ENCODE measurements around the gene CHAC1. TPM values are rescaled to one million over a fixed set of nuclear protein-coding genes. Genes with fewer than 3 reads are reported as not detected.

Gene CHAC1
- total and polyA plus RNA-seq, 2 of the 13 experiments (the other 11 are each of a cell fraction or from before 2014, with no cell fraction given): 0.44 TPM; not detected in 1

DNA sequence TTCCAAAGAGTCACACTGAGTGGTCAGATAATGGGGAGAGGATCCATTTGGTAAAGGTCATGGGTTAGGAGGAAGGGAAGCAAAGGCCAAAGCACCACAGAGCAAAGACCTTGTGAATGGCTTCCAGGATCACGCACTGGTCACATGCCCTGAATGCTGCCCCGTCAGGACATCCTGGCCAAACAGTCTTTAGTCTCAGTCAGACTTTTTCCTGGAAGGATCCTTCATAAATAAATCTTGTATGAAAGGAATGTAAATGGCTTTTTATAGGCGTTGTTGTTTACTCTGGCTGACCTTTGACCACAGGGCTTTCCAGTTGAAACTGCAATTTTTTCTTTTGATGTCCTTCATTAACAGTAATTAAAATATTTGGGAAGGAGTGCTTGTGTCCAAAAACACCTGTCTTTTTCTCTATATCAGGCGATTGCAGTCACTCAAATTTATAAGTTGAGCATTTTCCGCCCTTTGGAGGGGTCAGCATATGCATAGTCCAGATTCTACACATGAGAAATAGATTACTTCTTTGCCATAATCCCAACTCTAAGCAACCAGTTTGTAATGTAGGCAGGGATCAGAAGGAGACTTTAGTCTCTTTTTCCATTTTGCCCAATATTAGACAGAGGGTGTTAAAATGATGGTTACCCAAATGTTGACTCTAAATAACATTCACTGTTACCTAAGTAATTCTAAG is 48.4 kb downstream of the CHAC1 start (continued):
- TF ChIP-seq, protein P1, sequence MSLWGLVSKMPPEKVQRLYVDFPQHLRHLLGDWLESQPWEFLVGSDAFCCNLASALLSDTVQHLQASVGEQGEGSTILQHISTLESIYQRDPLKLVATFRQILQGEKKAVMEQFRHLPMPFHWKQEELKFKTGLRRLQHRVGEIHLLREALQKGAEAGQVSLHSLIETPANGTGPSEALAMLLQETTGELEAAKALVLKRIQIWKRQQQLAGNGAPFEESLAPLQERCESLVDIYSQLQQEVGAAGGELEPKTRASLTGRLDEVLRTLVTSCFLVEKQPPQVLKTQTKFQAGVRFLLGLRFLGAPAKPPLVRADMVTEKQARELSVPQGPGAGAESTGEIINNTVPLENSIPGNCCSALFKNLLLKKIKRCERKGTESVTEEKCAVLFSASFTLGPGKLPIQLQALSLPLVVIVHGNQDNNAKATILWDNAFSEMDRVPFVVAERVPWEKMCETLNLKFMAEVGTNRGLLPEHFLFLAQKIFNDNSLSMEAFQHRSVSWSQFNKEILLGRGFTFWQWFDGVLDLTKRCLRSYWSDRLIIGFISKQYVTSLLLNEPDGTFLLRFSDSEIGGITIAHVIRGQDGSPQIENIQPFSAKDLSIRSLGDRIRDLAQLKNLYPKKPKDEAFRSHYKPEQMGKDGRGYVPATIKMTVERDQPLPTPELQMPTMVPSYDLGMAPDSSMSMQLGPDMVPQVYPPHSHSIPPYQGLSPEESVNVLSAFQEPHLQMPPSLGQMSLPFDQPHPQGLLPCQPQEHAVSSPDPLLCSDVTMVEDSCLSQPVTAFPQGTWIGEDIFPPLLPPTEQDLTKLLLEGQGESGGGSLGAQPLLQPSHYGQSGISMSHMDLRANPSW (CRISPR knock-in tag; IDR thresholded peaks at IDR 0.05; ENCODE audit: borderline replicate concordance): no peak
- no peak for TF ChIP-seq PPARG (CRISPR knock-in tag; conservative IDR thresholded peaks at IDR 0.05)
- TF ChIP-seq NR2F1 (CRISPR knock-in tag; IDR thresholded peaks at IDR 0.05): peak in 1 of 2 experiments; percentile 31; a peak in 1 of 4 replicates

- Histone ChIP-seq H3K4me1 (ENCODE audit: insufficient read depth, low read length) (peaks cover 12% of the 10 kb centered on the region), H3K9me3 (ENCODE audit: low read length) (no peaks in the 10 kb centered on the region), H3K27ac (ENCODE audit: extremely low read length, insufficient read depth, low read length) (no peak overlapping the region), H3K4me2 (ENCODE audit: low read depth, low read length) (no peak overlapping the region), H3K36me3 (replicated peaks in 1 of 2; ENCODE audit: control insufficient read depth in 1 of 2, insufficient read depth in 2 of 2, low read length in 2 of 2) (peaks cover 16 to 50% of the 10 kb centered on the region in 2 experiments), H3K9ac (ENCODE audit: insufficient read depth, low read depth, low read length) (no peak overlapping the region), H3K79me2 (ENCODE audit: insufficient read depth, low read length) (no peaks in the 10 kb centered on the region), H3K4me3 (replicated peaks in 1 of 3; ENCODE audit: insufficient read depth in 1 of 3, low read depth in 2 of 3, low read length in 3 of 3) (no peak overlapping the region), H3K27me3 (ENCODE audit: control insufficient read depth in 1 of 2, insufficient read depth in 2 of 2, low read length in 2 of 2) (no peaks in the 10 kb centered on the region), H4K20me1 (ENCODE audit: insufficient read depth, low read length) (no peaks in the 10 kb centered on the region), H2AFZ (ENCODE audit: low read length) (no peak overlapping the region)
- ATAC-seq (no peak), FAIRE-seq (no peak), DNase-seq (ENCODE audit: low spot score) (no peak)
- CTCF ChIA-PET (ENCODE audit: low intra/inter-chr PET ratio, low total read pairs): no interaction called here
- in situ Hi-C loops (cut with HindIII; ENCODE audit: extremely low pct_ligation_motif_present, low pct_unique_long_range_greater_than_20kb): no loop called here
- intact Hi-C loops (cut with micrococcal nuclease; ENCODE audit: unreplicated experiment): no loop called here
- POLR2A ChIA-PET: no interaction called here
- 100% methylated on average over 3 of the region's 3 CpGs for WGBS (ENCODE audit: low lambda C conversion rate)
- no TSS peak for BruUV-seq (replicated peaks)
- TF ChIP-seq POGZ (CRISPR knock-in tag; IDR thresholded peaks at IDR 0.05): no peak
- no peak for TF ChIP-seq ZNF703 (CRISPR knock-in tag; IDR thresholded peaks at IDR 0.05; ENCODE audit: borderline replicate concordance)
- TF ChIP-seq TMF1 (CRISPR knock-in tag; IDR thresholded peaks at IDR 0.05; ENCODE audit: low read depth): no peak
- TF ChIP-seq RAD51 (IDR thresholded peaks at IDR 0.05; ENCODE audit: borderline replicate concordance): no peak
- no peak for TF ChIP-seq ZNF224 (CRISPR knock-in tag; IDR thresholded peaks at IDR 0.05)
- TF ChIP-seq ZSCAN5A (CRISPR knock-in tag; IDR thresholded peaks at IDR 0.05; ENCODE audit: borderline replicate concordance): no peak
- TF ChIP-seq, protein P2, sequence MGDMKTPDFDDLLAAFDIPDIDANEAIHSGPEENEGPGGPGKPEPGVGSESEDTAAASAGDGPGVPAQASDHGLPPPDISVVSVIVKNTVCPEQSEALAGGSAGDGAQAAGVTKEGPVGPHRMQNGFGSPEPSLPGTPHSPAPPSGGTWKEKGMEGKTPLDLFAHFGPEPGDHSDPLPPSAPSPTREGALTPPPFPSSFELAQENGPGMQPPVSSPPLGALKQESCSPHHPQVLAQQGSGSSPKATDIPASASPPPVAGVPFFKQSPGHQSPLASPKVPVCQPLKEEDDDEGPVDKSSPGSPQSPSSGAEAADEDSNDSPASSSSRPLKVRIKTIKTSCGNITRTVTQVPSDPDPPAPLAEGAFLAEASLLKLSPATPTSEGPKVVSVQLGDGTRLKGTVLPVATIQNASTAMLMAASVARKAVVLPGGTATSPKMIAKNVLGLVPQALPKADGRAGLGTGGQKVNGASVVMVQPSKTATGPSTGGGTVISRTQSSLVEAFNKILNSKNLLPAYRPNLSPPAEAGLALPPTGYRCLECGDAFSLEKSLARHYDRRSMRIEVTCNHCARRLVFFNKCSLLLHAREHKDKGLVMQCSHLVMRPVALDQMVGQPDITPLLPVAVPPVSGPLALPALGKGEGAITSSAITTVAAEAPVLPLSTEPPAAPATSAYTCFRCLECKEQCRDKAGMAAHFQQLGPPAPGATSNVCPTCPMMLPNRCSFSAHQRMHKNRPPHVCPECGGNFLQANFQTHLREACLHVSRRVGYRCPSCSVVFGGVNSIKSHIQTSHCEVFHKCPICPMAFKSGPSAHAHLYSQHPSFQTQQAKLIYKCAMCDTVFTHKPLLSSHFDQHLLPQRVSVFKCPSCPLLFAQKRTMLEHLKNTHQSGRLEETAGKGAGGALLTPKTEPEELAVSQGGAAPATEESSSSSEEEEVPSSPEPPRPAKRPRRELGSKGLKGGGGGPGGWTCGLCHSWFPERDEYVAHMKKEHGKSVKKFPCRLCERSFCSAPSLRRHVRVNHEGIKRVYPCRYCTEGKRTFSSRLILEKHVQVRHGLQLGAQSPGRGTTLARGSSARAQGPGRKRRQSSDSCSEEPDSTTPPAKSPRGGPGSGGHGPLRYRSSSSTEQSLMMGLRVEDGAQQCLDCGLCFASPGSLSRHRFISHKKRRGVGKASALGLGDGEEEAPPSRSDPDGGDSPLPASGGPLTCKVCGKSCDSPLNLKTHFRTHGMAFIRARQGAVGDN (CRISPR knock-in tag; IDR thresholded peaks at IDR 0.05): no peak
- TF ChIP-seq BRD4 (CRISPR knock-in tag; IDR thresholded peaks at IDR 0.05): no peak
- TF ChIP-seq RXRB (CRISPR knock-in tag; IDR thresholded peaks at IDR 0.05; ENCODE audit: borderline replicate concordance): no peak
- TF ChIP-seq IKZF5 (CRISPR knock-in tag; IDR thresholded peaks at IDR 0.05): no peak
These were observed 51.2 kb downstream of the CHAC1 start for GRCh38 chr15:41004490-41004889.
